D721Med (cell line): ENCODE results near the gene UQCRFS1.
"Not testable (repeated sequence)": the region's sequence is repeated elsewhere in the genome, so short reads cannot be mapped to it uniquely, and the experiment has no call there.

Source experiments
- DNase-seq: peaks from one replicate; pipeline ENCODE4 v3.0.0; 2011; ENCODE audit warnings: low spot score; ENCODE audit not compliant: insufficient read length
- FAIRE-seq: peaks from 2 replicates; lab custom pipeline; 2011; peaks lifted over from hg19 to GRCh38; lab: Jason Lieb, UNC
- CTCF ChIP-seq: IDR thresholded peaks from 2 replicates; pipeline ENCODE4 v1.5.1; 2012; ENCODE audit warnings: mild to moderate bottlenecking, control low read depth; ENCODE audit not compliant: insufficient read depth; ENCODE audit errors: missing control alignments

UQCRFS1 gene

GRCh38 chr19:29241324-29241723, 28.4 kb upstream of the UQCRFS1 start:
- DNase-seq (no peak), FAIRE-seq (no peak)
- no peak for TF ChIP-seq CTCF

GRCh38 chr19:29239213-29239776, 26.3 kb upstream of the UQCRFS1 start:
- FAIRE-seq (no peak), DNase-seq (no peak)
- TF ChIP-seq CTCF: no peak

- TF ChIP-seq CTCF: no peak
- FAIRE-seq (no peak), DNase-seq (no peak)
Observed at GRCh38 chr19:29233591-29233990, 20.6 kb upstream of the UQCRFS1 start.

GRCh38 chr19:29232315-29232852, 19.4 kb upstream of the UQCRFS1 start:
- no peak for DNase-seq
- FAIRE-seq: no peak
- no peak for TF ChIP-seq CTCF

- DNase-seq, FAIRE-seq: not testable (repeated sequence)
Observed at GRCh38 chr19:29231306-29231705, 18.4 kb upstream of the UQCRFS1 start.

GRCh38 chr19:29217616-29218015, 4.7 kb upstream of the UQCRFS1 start:
- DNase-seq (no peak), FAIRE-seq (no peak)
- no peak for TF ChIP-seq CTCF

- no peak for TF ChIP-seq CTCF
- FAIRE-seq: no peak
- DNase-seq: no peak
Observed at GRCh38 chr19:29216021-29216420, 3.1 kb upstream of the UQCRFS1 start.
